Activated effector memory CD4-positive, alpha-beta T cell treated with anti-CD3 and anti-CD28 coated beads, Interleukin-2, amount 50 U/mL, for 16 hours (primary cell): ENCODE measurements around the gene PXDN.
"Not testable (repeated sequence)": the region's sequence is repeated elsewhere in the genome, so short reads cannot be mapped to it uniquely, and the experiment has no call there.

Experiments used
- DNase-seq: peaks from one replicate; pipeline ENCODE4 v3.0.0-alpha.2; 2020

PXDN gene

GRCh38 chr2:1740716-1741589, 3.4 kb downstream of the PXDN start:
- DNase-seq, result no peak

DNA sequence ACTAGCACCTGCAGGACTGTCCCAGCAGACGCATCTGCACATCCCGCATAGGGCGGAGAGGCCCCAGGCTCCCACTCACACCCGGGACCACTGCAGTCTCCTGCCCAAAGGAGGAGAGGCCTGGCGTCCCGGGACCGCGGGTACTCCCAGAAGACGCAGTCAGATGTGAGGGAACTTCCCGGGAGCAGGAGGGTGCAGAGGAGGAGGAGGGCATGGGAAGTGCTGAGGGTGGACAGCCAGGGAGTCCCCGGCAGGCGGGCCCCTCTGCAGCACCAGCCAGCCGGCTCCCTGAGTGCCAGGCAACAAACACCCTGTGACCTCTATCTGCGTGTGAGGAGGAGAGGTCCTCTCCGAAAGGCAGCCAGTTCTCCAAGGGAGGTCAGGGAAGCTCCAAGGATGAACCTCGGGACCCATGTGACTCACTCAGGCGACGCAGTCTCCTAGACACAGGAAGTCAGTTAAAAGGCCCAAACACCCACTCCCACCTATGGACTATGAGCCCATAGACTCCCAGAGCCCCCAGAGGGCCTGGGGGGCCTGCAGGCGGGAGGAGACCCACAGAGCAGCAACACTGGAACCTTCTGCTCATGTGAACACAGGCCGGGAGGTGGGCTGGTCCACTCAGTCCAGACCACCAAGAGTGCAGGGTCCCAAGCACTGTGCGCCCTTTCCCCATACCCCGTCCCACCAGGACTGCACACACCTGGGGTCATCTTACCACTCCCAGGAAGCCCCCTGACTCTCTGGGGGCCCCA, 4.2 kb downstream of the PXDN start:
- DNase-seq, result no peak

DNA sequence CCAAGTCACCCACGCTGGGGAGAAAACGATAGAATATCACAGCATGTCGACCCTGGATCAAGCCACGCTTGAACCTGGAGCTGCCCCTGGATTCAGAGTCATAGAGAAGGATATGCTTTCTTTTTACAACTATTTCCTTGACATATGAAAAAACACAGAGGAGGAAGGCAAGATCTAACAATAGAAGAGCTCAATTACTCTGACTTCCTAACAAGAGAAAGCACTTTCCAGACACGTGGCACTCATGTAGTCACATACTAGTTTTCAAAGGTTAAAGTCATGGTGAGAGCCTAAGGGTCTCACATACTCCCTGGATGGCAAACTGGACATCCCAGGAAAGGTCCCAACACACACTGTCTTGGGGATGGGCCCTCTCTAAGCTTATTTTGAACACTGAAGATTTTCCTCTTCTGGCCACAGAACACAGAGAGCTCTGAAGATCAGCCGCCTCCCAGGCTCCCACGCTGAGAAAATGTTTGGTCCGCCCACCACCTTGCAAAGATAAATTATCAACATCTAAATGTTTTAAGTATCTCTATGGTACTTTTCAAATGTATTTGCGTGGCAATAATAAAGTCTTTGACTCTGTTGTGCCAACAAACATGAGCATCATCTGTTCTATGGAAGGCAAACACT, 4.9 kb downstream of the PXDN start:
- no peak for DNase-seq

DNA sequence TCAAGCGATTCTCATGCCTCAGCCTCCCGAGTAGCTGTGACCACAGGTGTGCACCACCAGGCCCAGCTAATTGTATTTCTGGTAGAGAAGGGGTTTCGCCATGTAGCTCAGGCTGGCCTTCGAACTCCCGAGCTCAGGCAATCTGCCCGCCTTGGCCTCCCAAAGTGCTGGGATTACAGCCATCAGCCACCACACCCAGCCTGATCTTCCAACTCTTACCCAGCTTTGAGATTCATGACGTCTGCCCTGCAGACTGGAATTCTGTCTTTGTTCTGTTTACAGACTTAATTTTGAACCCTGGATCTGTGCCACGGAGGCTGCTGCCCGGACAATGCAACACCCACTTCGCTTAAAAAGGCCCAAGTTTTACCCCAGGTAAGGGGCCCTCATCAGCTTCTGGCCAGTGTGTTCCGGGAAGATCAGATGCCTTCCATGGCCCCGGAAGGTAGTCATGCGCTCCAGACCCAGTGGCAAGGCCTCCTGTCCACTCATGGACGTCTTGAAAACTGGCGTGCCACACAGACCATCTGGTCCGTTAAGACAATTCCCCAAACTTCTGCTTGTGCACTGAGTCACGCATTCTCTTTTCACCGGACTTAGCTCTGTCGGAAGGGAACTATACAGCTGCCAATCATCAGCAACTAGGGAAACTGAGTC, 5.5 kb downstream of the PXDN start:
- DNase-seq, result no peak

DNA sequence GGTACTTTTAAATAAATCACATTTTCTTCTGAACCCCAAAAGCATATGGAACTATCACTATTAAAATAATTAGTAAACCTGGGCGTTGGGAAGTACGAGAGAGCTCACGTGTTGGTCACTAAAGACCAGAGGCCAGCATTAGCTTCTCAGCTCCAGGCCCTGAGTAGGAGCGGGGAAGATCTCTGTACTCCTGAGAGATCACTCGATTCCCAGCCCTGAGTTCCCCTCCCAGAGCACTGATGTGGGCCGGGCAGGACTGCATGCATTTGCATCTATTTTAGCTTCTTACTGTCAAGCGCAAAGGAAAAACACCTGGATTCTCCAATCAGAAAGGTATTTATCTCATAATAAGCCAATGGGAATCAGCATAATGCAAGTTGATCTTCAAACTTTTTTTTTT, 6.2 kb downstream of the PXDN start:
- DNase-seq, result no peak

DNA sequence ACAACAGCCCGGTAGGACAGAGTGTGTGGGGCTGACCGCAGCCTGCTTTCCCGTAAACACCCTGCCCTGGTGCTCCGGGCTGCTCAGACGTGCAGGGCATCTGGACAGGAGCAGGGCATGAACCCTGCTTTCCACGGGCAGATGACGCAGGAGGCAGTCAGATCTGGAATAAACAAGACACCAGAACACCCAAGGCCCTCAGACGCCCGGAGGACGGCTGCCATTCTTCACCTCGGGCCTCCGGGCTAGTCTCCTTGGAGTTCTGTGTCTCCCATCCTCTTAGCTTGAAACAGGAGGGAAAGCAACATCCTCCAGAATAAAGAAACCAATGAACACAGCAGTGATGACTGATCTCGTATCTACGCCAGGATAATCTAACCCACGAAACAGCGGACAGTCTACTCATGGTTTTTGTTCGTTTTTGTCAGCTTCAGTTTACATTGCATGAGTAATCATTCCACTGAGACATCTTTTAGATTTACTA, 7.3 kb downstream of the PXDN start:
- DNase-seq, result no peak

DNA sequence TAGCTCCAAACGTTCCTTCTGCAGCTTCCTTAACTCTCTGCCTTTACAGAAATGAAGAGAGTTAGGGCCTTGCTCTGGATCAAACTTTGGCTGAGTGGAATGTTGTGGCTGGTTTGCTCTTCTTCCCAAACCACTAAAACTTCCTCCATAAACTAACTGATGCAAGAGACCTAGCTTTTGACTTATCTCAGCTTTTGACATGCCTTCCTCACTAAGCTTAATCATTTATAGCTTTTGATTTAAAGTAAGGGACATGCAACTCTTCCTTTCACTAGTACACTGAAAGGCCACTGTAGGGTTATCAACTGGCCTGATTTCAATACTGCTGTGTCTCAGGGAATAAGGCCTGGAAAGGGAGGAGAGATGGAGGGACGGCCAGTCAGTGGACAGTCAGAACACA, 8.3 kb downstream of the PXDN start:
- no peak for DNase-seq

DNA sequence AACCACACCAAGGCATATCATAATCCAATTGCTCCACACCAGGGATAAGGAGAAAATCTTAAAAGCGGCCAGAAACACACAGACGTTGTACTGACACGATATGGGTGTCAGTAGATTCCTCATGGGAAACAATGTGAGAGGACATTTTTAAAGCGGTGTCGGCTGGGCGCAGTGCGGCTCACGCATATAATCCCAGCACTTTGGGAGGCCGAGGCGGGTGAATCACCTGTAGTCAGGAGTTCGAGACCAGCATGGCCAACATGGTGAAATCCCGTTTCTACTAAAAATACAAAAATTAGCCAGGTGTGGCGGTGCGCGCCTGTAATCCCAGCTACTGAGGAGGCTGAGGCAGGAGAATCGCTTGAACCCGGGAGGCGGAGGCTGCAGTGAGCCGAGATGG, 11.0 kb downstream of the PXDN start:
- not testable (repeated sequence) for DNase-seq

DNA sequence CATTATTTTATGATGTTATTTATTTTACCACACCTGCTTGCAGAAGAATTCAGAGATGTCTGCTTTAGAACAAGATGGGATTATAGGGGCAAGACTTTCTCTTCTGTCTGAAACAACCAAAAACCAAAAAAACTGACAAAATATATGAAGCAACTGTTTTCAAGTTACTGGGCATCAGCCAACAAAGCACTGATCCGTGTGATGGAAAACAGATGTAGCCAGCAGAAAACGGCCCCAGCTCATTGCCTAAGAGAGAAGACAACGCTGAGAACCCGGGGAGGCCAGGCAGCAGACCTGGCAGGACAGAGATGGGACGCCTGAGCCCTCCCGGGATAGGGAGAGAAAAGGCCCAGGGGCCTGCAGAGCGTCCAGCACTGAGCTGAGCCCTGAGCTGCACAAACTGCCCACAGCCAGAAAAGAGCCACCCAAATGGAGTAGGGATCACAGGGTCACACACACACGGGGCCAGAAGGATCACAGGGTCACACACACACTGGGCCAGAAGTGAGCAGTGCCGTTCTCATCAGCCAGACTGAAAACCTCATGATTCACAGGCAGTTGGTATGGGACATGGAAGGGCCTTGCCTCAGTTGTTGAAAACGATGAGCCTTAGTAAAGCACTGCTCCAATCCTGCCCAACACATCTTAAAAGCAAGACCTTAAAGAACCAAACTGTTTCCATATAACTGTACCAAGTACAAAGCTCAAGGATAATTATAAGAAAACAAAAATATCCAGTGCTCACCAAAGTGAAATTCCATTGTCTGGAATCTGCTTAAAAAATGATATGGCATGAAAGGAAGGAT, 12.1 kb downstream of the PXDN start:
- peak; percentile 28 for DNase-seq

GRCh38 chr2:1731447-1731962, 12.8 kb downstream of the PXDN start:
- peak; percentile 36 for DNase-seq

- DNase-seq, result no peak
Observed at GRCh38 chr2:1730015-1730927, 14.0 kb downstream of the PXDN start.

DNA sequence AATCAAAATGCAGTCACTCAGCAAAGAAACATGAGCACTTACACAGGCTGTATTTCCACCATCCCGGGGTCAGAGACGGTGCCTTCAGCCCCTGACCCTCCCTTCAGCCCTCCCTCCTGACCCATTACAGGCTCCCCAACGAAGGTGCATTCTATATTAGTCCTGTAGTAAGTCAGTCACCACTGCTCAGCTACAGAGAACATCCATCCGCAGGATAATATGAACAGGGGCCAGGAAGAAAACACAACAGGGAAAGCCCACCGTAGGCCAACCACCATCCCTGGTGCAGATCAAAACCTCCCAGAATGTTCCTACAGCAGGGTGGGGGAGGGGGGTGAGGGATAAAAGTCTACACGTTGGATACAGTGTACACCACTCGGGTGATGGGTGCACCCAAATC, 15.1 kb downstream of the PXDN start:
- DNase-seq, result no peak

DNA sequence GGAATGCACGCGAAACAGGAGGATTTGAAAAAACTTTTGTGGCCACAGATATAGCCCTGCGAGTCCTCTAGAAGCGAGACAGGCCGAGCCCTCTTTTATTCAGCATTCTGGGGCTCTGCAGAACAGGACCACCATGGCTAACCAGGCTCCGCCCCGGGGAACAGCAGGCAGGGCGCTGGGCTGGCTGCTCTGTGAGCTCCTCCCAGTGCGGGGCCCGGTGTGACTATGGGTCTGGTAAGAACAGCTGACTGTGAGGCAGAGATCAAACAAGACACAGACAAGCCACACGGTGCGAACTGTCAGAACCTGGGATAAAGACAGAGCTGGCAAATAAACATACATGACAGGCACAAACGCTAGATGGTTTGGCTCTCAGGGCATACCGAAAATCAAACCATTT, 15.5 kb downstream of the PXDN start:
- peak; percentile 55 for DNase-seq

GRCh38 chr2:1727796-1728474, 16.4 kb downstream of the PXDN start:
- no peak for DNase-seq

GRCh38 chr2:1727101-1727771, 17.1 kb downstream of the PXDN start:
- no peak for DNase-seq

- no peak for DNase-seq
Observed at GRCh38 chr2:1726558-1726957, 17.8 kb downstream of the PXDN start.

DNA sequence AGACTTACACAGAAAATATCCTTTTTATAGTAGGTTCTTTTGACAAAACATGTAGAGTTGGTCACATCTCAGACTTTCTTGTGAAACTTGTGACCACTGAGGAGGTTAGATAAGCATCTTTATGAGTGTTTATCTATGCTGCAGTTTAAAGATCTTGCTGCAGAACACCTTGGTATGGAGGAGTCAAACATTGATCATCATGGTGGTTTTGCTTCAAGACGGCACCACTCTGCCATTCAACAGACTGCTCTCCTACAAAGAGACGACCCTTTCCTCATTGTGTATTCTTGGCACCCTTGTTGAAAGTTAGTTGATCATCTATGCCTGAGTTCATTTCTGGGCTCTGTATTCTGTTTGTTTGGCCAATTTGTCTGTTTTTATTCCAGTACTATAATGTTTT, 20.0 kb downstream of the PXDN start:
- DNase-seq, result not testable (repeated sequence)

GRCh38 chr2:1723397-1724042, 20.8 kb downstream of the PXDN start:
- no peak for DNase-seq

GRCh38 chr2:1722692-1723091, 21.6 kb downstream of the PXDN start:
- no peak for DNase-seq
